Endodermal cell (in vitro differentiated cells): Measurements from ENCODE around the gene DTD1. TPM values are rescaled to one million over a fixed set of nuclear protein-coding genes. Genes with fewer than 3 reads are reported as not detected.

Source experiments
- DNase-seq: peaks from one replicate; pipeline ENCODE4 v3.0.0-alpha.2; 2017
- H3K27ac ChIP-seq: 2 replicates; pipeline ENCODE4 v1.5.1; 2013; ENCODE audit warnings: mild to moderate bottlenecking, low read depth, low read length, moderate library complexity
- H3K27me3 ChIP-seq: 2 replicates; pipeline ENCODE4 v1.6.1; 2013; ENCODE audit warnings: mild to moderate bottlenecking, low read length, moderate library complexity; ENCODE audit not compliant: insufficient read depth, control insufficient read depth, poor library complexity, severe bottlenecking
- H3K36me3 ChIP-seq: 2 replicates; pipeline ENCODE4 v1.7.0; 2013; ENCODE audit warnings: mild to moderate bottlenecking, low read length, moderate library complexity; ENCODE audit not compliant: control insufficient read depth, insufficient read depth
- H3K4me1 ChIP-seq: one replicate; pipeline ENCODE4 v1.7.0; 2013; ENCODE audit warnings: low read length; ENCODE audit not compliant: control insufficient read depth, insufficient read depth
- H3K4me3 ChIP-seq: 2 replicates; pipeline ENCODE4 v1.5.1; 2013; ENCODE audit warnings: mild to moderate bottlenecking, low read length, moderate library complexity
- H3K9ac ChIP-seq: 2 replicates; pipeline ENCODE4 v1.6.1; 2013; ENCODE audit warnings: mild to moderate bottlenecking, low read length, moderate library complexity; ENCODE audit not compliant: poor library complexity, severe bottlenecking; ENCODE audit errors: extremely low read depth
- H3K9me3 ChIP-seq: 2 replicates; pipeline ENCODE4 v1.6.1; 2013; ENCODE audit warnings: mild to moderate bottlenecking, low read length, moderate library complexity; ENCODE audit not compliant: control insufficient read depth
- H3K27ac Mint-ChIP-seq: 2 replicates; pipeline ENCODE4 v1.8.0; 2020; ENCODE audit warnings: mixed read lengths
- H3K27me3 Mint-ChIP-seq: 2 replicates; pipeline ENCODE4 v1.8.0; 2021; ENCODE audit warnings: mild to moderate bottlenecking, mixed read lengths; ENCODE audit not compliant: insufficient read depth
- H3K36me3 Mint-ChIP-seq: 2 replicates; pipeline ENCODE4 v1.8.0; 2020; ENCODE audit warnings: low read depth, mixed read lengths
- H3K4me1 Mint-ChIP-seq: 2 replicates; pipeline ENCODE4 v1.8.0; 2020; ENCODE audit warnings: mixed read lengths
- H3K4me3 Mint-ChIP-seq: 2 replicates; pipeline ENCODE4 v1.8.0; 2020; ENCODE audit warnings: mild to moderate bottlenecking, moderate library complexity, mixed read lengths
- H3K9me3 Mint-ChIP-seq: 2 replicates; pipeline ENCODE4 v1.8.0; 2020; ENCODE audit warnings: mild to moderate bottlenecking, mixed read lengths
- WGBS, 2 experiments: methylation state at CpG; one replicate each; pipeline versions ENCODE4 v1.1.5 to v1.1.7; 2013; ENCODE audit warnings: missing lambda C conversion rate in 2 of 2, mixed read lengths in 1 of 2; ENCODE audit not compliant: insufficient coverage in 1 of 2, insufficient read length in 1 of 2; 5-methylcytosine and 5-hydroxymethylcytosine counted together
- total RNA-seq, 2 donors: library from RNA; stranded (reverse); fragmentation: NEBNext Ultra II Directional in 1 of 2; extraction: Animal tissue kit (Norgen Biotek cat#: 25700) in 1 of 2; gene quantifications; 2 replicates in 1 of 2; 3 replicates in 1 of 2; pipeline ENCODE4 v1.2.1, GENCODE V29; 2021
- TF ChIP-seq, protein P1 (sequence below): fragments of 200-600 bp; sonication (generic); conservative IDR thresholded peaks from 2 replicates; pipeline ENCODE4 v1.5.0; 2021; ENCODE audit warnings: antibody characterized with exemption, mild to moderate bottlenecking

The DTD1 gene
- total RNA-seq, 2 donors from 2014 or later: 34.2 to 44.0 TPM

DNA sequence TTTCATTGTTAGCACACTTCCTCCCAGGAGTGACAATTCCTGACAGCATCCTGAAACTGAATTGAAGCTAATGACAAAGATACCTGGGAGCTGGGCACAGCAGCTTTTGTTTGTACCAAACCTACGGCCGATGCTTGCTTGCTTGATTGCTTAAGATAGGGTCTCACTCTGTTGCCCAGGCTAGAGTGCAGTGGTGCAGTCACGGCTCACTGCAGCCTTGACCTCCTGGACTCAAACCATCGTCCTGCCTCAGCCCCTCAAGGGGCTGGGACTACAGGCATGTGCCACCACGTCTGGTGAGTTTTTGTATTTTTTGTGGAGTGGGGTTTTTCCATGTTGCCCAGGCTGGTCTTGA, 141.0 kb downstream of the DTD1 start:
- no peak for DNase-seq
- Histone ChIP-seq H3K9me3 (no peaks in the 10 kb centered on the region), H3K9ac (no peak overlapping the region), H3K27me3 (no peaks in the 10 kb centered on the region), H3K27ac (no peak overlapping the region), H3K4me1 (peaks cover 4% of the 10 kb centered on the region), H3K36me3 (no peaks in the 10 kb centered on the region), H3K4me3 (no peak overlapping the region)
- no peaks in the 10 kb centered on the region for H3K27me3 Mint-ChIP-seq
- peaks cover 22% of the 10 kb centered on the region for H3K4me1 Mint-ChIP-seq
- H3K4me3 Mint-ChIP-seq: no peak overlapping the region
- H3K36me3 Mint-ChIP-seq: no peaks in the 10 kb centered on the region
- 92 to 96% methylated on average over 2 to 5 of the region's 5 CpGs for WGBS, 2 experiments
- TF ChIP-seq, protein P1, sequence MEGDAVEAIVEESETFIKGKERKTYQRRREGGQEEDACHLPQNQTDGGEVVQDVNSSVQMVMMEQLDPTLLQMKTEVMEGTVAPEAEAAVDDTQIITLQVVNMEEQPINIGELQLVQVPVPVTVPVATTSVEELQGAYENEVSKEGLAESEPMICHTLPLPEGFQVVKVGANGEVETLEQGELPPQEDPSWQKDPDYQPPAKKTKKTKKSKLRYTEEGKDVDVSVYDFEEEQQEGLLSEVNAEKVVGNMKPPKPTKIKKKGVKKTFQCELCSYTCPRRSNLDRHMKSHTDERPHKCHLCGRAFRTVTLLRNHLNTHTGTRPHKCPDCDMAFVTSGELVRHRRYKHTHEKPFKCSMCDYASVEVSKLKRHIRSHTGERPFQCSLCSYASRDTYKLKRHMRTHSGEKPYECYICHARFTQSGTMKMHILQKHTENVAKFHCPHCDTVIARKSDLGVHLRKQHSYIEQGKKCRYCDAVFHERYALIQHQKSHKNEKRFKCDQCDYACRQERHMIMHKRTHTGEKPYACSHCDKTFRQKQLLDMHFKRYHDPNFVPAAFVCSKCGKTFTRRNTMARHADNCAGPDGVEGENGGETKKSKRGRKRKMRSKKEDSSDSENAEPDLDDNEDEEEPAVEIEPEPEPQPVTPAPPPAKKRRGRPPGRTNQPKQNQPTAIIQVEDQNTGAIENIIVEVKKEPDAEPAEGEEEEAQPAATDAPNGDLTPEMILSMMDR: no peak
- no peak overlapping the region for H3K27ac Mint-ChIP-seq
- H3K9me3 Mint-ChIP-seq: no peaks in the 10 kb centered on the region

DNA sequence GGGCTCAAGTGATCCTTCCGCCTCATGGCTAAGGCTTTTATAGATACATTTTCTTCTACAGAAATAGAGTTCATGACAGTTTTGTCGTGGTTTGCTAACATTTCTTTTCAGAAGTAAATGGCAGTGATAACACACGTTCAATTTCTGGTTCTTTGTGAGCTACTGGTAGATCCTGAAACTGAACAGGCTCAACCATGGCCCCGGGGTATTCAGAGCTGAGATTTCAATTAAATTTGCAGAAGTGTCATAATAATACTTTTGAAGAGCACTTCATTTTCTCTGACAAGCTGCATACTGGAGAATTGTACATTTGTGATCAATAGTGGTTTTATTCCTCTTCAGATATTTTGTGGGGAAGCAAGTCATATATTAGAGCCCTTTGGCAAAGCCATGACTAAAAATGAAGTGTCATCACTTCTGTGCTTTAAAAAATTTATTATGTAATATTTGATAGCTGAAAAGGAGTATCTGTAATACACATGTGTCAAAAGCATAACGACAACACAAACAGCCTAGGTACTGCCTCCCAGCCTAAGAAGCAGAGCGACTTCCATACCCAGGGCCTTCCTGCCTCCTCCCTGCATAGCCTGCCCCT, 141.5 kb downstream of the DTD1 start:
- no peaks in the 10 kb centered on the region for H3K9me3 Mint-ChIP-seq
- no peak for DNase-seq
- Histone ChIP-seq H3K4me1 (peaks cover 4% of the 10 kb centered on the region), H3K9ac (no peak overlapping the region), H3K36me3 (no peaks in the 10 kb centered on the region), H3K4me3 (no peak overlapping the region), H3K27me3 (no peaks in the 10 kb centered on the region), H3K9me3 (no peaks in the 10 kb centered on the region), H3K27ac (no peak overlapping the region)
- TF ChIP-seq, protein P1: no peak
- H3K36me3 Mint-ChIP-seq: no peaks in the 10 kb centered on the region
- WGBS, 2 experiments: 92 to 98% methylated on average over 5 to 6 of the region's 6 CpGs
- H3K4me3 Mint-ChIP-seq: no peak overlapping the region
- H3K4me1 Mint-ChIP-seq: peaks cover 22% of the 10 kb centered on the region
- no peaks in the 10 kb centered on the region for H3K27me3 Mint-ChIP-seq
- peak overlapping the region; percentile 17 for H3K27ac Mint-ChIP-seq

DNA sequence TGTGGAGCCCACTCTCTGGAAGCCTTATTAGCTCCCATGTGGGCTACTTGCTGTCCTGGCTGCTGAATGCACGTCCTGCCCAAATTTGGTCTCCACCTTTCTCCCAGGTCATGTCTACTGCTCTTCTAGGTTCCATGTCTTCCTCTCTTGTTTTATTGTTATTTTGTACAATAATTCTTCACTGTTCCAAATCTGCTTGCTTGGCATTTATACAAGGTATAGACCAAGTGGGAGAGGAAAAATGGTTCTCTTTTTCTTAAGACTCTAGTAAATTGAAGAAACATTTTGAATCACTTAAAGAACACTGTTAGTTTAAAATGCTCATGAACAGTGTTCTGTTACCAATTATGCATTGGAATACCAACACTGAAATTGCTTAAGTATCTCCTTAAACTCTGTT, 144.1 kb downstream of the DTD1 start:
- WGBS, 2 experiments: 83% methylated on average over 1 of the region's 1 CpG; no CpG with 5 or more reads in 1 of the 2 experiments
- DNase-seq: no peak
- H3K36me3 ChIP-seq: no peaks in the 10 kb centered on the region
- H3K27ac ChIP-seq: no peak overlapping the region
- TF ChIP-seq, protein P1: no peak
- peaks cover 13% of the 10 kb centered on the region for H3K4me1 Mint-ChIP-seq
- H3K36me3 Mint-ChIP-seq: no peaks in the 10 kb centered on the region
- H3K9ac ChIP-seq: no peak overlapping the region
- H3K9me3 ChIP-seq: no peaks in the 10 kb centered on the region
- no peak overlapping the region for H3K27ac Mint-ChIP-seq
- no peak overlapping the region for H3K4me3 Mint-ChIP-seq
- H3K4me3 ChIP-seq: no peak overlapping the region
- peaks cover 2% of the 10 kb centered on the region for H3K4me1 ChIP-seq
- no peaks in the 10 kb centered on the region for H3K27me3 ChIP-seq
- H3K9me3 Mint-ChIP-seq: no peaks in the 10 kb centered on the region
- H3K27me3 Mint-ChIP-seq: no peaks in the 10 kb centered on the region
